Dermis microvascular lymphatic vessel endothelial cell (primary cell): ENCODE measurements around the gene ALLC. TPM values are rescaled to one million over a fixed set of nuclear protein-coding genes. Genes with fewer than 3 reads are reported as not detected.

Experiments
- DNase-seq, 2 donors: peaks; one replicate each; pipeline versions ENCODE4 v3.0.0 to v3.0.0-alpha.2; 2010; ENCODE audit warnings: low read depth in 2 of 2
- total RNA-seq: library from RNA; depleted of rRNA; stranded (reverse); fragments of >200 nt; gene quantifications from 2 replicates; pipeline ENCODE4 v1.2.1, GENCODE V29; 2014

The ALLC gene
- total RNA-seq, 1 donor from 2014 or later = not detected

DNA sequence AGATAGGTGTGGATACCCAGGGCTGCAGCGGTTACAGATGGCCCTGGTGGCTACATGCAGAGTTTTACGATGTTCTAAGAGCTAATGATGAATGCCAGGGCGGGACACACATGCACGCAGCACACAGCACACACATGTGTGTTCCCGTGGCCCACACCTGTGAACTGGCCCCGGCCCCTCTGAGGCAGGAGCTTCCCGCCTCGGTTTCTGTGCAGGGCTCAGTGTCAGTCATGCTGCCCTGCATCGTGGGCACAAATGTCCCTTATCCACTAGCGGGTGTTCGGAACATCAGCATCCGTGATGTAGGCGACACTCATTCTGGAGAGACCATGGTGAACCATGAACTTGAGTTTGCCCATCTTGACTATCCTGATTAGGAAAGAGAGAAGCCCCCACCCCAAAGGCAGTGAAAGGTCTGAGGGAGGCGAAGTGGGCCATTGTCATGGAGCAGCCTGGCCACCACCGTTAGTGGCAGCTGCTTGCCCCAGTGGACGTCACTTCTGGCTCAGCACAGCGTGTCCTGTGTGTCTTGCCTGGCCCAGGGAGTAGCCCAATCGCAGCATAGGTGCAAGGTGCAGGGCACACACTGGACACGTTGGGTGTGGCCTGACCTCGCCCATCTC, 89.1 kb downstream of the ALLC start:
- no peak for DNase-seq

DNA sequence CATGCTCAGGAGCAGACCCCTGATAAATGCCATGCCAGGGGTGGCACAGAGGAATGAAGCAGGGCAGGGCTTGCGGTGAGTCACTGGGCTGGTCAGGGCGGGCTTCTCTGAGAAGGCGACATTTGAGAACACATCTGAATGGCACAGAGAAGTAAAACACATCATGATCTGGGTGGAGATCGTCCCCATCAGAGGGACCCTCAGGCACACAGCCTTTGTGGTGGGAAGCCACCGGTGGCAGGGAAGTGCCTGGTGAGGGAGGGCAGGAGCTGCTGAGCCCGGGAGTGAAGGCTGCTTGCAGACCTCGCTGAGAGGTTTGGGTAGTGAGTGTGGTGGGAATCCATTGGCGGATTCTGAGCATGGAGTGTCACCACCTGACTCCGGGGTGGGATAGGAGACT, 89.8 kb downstream of the ALLC start:
- DNase-seq = no peak

DNA sequence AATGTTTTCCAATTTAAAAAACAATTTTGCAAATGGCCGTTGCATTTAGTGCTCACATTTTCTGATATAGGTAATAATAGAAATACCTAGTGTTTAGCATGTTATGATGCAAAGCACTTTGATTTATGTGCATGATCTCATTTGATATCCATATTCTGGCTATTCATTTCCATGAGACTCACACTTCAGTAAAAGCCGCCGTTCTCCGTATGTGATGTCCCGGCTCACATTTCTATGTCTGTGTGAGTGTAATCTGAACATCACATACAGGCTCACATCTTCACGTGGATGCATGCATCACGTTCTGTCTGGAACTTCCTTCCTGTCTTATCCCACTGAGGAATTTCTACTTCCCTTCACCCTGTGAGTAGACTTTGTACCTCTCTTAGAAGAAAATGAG, 91.2 kb downstream of the ALLC start:
- no peak for DNase-seq

DNA sequence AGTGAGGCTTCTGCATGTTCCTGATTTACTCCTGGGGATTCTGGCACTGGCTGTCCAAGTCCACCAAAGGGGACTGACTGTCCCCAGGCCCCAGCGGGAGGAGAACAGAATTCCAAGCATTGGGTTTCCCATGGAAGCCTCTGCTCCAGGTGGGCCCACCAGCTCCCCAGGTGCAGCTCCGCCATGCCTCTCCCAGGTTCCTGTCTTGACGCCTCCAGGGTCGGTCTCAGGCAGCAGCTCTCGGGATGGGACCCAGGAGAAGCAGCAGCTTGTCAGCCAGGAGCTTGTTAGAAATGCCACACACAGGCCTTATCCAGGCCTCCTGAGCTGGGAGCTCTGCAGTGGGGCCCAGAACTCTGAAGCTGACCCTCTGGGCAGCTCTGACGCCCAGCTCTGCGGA, 93.3 kb downstream of the ALLC start:
- no peak for DNase-seq

DNA sequence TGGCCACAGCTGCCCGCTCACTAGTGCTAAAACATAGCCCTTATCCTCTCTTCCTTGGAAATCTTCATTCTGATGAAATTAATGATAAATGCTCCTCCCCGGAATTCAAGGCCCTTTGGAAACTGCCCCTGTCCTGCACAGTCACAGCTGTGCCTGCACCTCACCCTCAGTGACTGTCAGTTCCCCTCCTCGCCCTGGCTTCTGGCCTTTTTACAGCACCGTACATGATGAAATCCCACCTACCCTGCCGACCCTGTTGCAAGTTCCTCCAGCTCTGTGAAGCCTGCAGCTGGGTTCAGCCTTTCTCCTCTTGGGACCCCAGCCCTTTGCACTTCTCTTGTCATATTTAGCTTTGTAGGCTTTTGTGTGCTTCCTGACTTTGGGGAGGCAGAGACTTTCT, 93.8 kb downstream of the ALLC start:
- no peak for DNase-seq

Other genes with a start within 250 kb of the ALLC start
- gene ADI1, start 138.7 kb upstream of the ALLC start, total RNA-seq = 45.3 and 63.5 TPM in 2 replicates
- gene RNASEH1, start 99.9 kb upstream of the ALLC start, total RNA-seq = 23.4 and 28.9 TPM in 2 replicates
- gene RPS7, start 82.9 kb upstream of the ALLC start, total RNA-seq = 1,448 and 1,544 TPM in 2 replicates
- 0.13 and 0.51 TPM in 2 replicates for gene COLEC11, start 63.1 kb upstream of the ALLC start, total RNA-seq
- gene DCDC2C, start 45.4 kb downstream of the ALLC start, total RNA-seq = 0.13 TPM in 2 replicates